Measurements from ENCODE around the gene ATP6V1B1.

DNA sequence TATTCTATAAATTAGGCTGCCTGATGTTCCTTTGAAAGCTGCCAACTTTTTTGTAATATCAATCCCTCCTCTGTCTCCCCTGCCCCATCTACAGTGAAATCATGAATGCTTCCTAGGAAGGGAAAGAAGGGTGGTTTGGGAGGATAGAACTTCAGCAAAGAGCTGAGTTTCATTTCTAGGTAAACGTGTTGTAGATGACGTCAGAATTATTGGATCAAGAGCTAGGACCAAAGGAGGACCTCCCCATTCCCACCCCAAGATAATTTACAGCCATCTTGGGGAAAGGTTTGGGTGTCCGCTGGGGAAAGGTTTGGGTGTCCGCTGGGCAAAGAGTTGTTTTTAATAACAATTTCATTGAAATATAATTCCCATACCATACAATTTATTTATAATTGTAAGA is 31.5 kb downstream of the ATP6V1B1 start:
- TF ChIP-seq NFATC3 (CRISPR knock-in tag; IDR thresholded peaks at IDR 0.05), result no peak
- no peak for TF ChIP-seq ZNF678 (CRISPR knock-in tag; IDR thresholded peaks at IDR 0.05)
- TF ChIP-seq RFX5 (IDR thresholded peaks at IDR 0.05; ENCODE audit: low read depth, low read length), result no peak
- no peak for TF ChIP-seq TCF7 (IDR thresholded peaks at IDR 0.05; ENCODE audit: low read depth)
- no peak for TF ChIP-seq ZNF121 (CRISPR knock-in tag; IDR thresholded peaks at IDR 0.05)
- no peak for TF ChIP-seq POLR2AphosphoS5 (IDR thresholded peaks at IDR 0.05; ENCODE audit: low read depth, low read length)
- TF ChIP-seq MIER2 (CRISPR knock-in tag; IDR thresholded peaks at IDR 0.05), result no peak
- TF ChIP-seq ZFP41 (CRISPR knock-in tag; IDR thresholded peaks at IDR 0.05; ENCODE audit: borderline replicate concordance), result no peak
- no peak for TF ChIP-seq MED1 (CRISPR knock-in tag; IDR thresholded peaks at IDR 0.05)

Data from HepG2 (cell line).